HepG2 (cell line): ENCODE measurements around the gene KCNF1.

Experiments used
- ARID2 ChIP-seq: sonication (generic); formaldehyde crosslinking; IDR thresholded peaks from 2 replicates; pipeline ENCODE4 v1.8.1; 2022; ENCODE audit warnings: mild to moderate bottlenecking, missing genetic modification reagents, borderline replicate concordance
- CTCF ChIP-seq: sonication (generic); formaldehyde crosslinking; IDR thresholded peaks from 2 replicates; pipeline ENCODE4 v1.5.0; 2020; ENCODE audit warnings: mild to moderate bottlenecking, missing genetic modification reagents, moderate library complexity
- FLYWCH1 ChIP-seq: sonication (generic); formaldehyde crosslinking; IDR thresholded peaks from 2 replicates; pipeline ENCODE4 v1.8.1; 2023; ENCODE audit warnings: mild to moderate bottlenecking, missing genetic modification reagents
- JUN ChIP-seq: sonication (generic); formaldehyde crosslinking; IDR thresholded peaks from 2 replicates; pipeline ENCODE4 v1.4.0; 2020; ENCODE audit warnings: mild to moderate bottlenecking, missing genetic modification reagents
- NFRKB ChIP-seq: fragments of 450-650 bp; IDR thresholded peaks from 2 replicates; pipeline ENCODE4 v1.6.1; 2017
- NFYB ChIP-seq: sonication (generic); formaldehyde crosslinking; IDR thresholded peaks from 2 replicates; pipeline ENCODE4 v1.4.0; 2020; ENCODE audit warnings: missing genetic modification reagents
- ZBTB40 ChIP-seq, 2 experiments: fragments of 450-650 bp in 1 of 2; sonication (generic) in 1 of 2; formaldehyde crosslinking in 1 of 2; IDR thresholded peaks; 2 replicates each; pipeline versions ENCODE4 v1.6.1 to v1.8.0; 2016 to 2022; ENCODE audit warnings: antibody characterized with exemption in 1 of 2, mild to moderate bottlenecking in 1 of 2, missing genetic modification reagents in 1 of 2
- ZNF558 ChIP-seq: sonication (generic); formaldehyde crosslinking; IDR thresholded peaks from 2 replicates; pipeline ENCODE4 v1.9.0; 2022; ENCODE audit warnings: mild to moderate bottlenecking, missing genetic modification reagents, borderline replicate concordance
- TF ChIP-seq, protein P1 (sequence below): sonication (generic); formaldehyde crosslinking; IDR thresholded peaks from 2 replicates; pipeline ENCODE4 v1.4.0; 2020; ENCODE audit warnings: missing genetic modification reagents, borderline replicate concordance

DNA sequence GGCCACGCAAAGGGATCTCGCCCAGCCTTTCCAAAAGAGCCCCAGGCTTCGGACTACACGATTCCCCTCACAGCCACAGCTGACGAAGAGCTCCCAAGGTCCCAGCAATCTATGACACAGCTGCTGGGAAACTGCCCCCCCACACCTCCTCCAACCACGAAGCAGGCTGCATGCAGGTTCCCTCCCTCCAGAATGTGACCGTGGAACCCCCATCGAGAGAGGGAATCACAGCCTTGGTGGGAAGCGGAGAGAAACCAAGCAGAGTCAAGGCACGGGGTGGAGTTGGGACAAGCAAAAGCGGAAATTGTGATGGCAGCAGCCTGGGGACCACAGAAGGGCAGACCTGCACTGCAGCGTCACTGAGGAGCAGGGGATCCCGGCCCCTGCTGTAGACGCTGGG lies 50.3 kb downstream of the KCNF1 start:
- TF ChIP-seq JUN (CRISPR knock-in tag) = no peak
- no peak for TF ChIP-seq CTCF (CRISPR knock-in tag)
- TF ChIP-seq, protein P1, sequence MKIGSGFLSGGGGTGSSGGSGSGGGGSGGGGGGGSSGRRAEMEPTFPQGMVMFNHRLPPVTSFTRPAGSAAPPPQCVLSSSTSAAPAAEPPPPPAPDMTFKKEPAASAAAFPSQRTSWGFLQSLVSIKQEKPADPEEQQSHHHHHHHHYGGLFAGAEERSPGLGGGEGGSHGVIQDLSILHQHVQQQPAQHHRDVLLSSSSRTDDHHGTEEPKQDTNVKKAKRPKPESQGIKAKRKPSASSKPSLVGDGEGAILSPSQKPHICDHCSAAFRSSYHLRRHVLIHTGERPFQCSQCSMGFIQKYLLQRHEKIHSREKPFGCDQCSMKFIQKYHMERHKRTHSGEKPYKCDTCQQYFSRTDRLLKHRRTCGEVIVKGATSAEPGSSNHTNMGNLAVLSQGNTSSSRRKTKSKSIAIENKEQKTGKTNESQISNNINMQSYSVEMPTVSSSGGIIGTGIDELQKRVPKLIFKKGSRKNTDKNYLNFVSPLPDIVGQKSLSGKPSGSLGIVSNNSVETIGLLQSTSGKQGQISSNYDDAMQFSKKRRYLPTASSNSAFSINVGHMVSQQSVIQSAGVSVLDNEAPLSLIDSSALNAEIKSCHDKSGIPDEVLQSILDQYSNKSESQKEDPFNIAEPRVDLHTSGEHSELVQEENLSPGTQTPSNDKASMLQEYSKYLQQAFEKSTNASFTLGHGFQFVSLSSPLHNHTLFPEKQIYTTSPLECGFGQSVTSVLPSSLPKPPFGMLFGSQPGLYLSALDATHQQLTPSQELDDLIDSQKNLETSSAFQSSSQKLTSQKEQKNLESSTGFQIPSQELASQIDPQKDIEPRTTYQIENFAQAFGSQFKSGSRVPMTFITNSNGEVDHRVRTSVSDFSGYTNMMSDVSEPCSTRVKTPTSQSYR (CRISPR knock-in tag) = no peak
- no peak for TF ChIP-seq ZBTB40 (IDR thresholded peaks at IDR 0.05)
- TF ChIP-seq ZBTB40 (CRISPR knock-in tag; IDR thresholded peaks at IDR 0.05) = no peak
- no peak for TF ChIP-seq ZNF558 (CRISPR knock-in tag)
- no peak for TF ChIP-seq FLYWCH1 (CRISPR knock-in tag)
- TF ChIP-seq NFRKB = no peak
- TF ChIP-seq NFYB (CRISPR knock-in tag) = no peak
- no peak for TF ChIP-seq ARID2 (CRISPR knock-in tag)
